GM19467 (cell line): Measurements from ENCODE around the gene CREBBP.
A peak's percentile ranks its signal among the peaks of the same experiment; 100 is the strongest.
"Not testable (repeated sequence)": the region's sequence is repeated elsewhere in the genome, so short reads cannot be mapped to it uniquely, and the experiment has no call there.

ENCODE experiments used
- ATAC-seq: cut with Tn5 transposase; IDR thresholded peaks from one replicate; pipeline ENCODE4 v1.9.1; 2021; ENCODE audit warnings: mild to moderate bottlenecking, moderate library complexity; ENCODE audit not compliant: unreplicated experiment

CREBBP gene

DNA sequence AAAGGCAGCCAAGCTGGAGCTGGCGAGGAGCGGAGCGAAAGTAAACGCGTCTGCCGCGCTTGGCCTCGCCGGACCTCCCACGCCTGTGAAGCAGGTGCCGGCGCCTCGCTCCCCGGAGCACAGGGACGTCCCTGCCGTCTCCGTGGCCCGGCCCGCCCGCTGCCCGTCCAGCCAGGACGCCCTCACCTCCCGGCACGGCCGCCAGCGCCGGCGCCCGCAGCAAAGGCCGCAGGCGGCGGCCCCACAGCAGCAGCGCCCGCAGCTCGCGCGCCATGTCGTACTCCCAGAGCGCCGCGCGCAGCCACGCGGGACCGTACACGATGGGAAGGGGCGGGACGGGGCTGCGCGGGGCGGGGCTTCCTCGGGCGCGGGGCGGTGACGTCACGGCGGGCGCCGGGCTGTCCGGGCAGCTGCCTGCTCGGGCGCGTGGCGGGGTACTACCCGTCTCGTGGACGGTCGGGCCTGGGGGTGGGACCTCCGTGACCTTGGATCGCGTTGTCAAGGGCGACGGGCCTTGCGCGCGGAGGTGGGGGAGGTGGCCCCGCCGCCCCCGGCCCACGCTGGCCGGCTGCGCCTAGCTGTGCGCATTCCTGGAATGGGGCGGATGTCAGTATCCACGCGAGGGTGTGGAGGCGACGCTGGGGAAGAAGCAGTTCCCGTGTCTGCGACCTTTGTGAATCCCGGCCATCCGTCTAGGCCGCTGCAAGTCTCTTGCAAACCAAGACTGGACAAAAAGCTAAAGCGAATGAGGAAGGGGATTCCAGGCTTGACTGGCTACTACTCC is 163.1 kb downstream of the CREBBP start, which contains the start of gene TRAP1:
TRAP1 (minus strand) TSS at position 290 of the 784 bp plus-strand sequence; CDS start at position 274, 16 bp downstream.
- peak; percentile 84 for ATAC-seq

GRCh38 chr16:3716831-3717234 is 163.7 kb downstream of the CREBBP start:
- ATAC-seq: no peak

DNA sequence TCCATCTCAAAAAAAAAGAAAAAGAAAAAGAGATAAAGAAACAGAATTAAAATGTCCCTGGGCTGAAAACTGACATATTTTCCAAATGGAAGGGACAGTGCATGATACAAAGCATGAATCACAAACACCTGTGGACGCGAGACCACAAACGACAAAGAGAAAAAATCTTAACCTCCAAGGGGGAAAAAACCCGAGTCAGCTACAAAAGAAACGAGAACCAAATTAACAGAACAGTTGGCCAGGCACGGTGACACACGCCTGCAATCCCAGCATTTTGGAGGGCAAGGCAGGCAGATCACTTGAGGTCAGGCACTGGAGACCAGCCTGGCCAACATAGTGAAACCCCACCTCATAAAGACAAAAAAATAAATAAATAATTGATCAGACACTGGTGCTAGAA is 165.1 kb downstream of the CREBBP start:
- no peak for ATAC-seq

DNA sequence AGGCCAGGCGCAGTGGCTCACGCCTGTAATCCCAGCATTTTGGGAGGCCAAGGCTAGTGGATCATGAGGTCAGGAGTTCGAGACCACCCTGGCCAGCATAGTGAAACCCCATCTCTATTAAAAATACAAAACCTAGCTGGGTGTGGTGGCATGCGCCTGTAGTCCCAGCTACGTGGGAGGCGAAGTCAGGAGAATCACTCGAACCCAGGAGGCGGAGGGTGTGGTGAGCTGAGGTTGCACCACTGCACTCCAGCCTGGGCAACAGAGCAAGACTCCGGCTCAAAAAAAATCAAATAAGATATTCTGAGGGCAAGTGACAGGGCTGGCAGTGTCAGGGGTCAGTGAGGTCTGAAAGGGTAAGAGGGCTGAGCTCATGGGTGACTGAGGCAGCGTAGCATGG is 166.1 kb downstream of the CREBBP start:
- ATAC-seq: not testable (repeated sequence)

GRCh38 chr16:3713587-3714242 is 166.8 kb downstream of the CREBBP start:
- ATAC-seq: no peak

DNA sequence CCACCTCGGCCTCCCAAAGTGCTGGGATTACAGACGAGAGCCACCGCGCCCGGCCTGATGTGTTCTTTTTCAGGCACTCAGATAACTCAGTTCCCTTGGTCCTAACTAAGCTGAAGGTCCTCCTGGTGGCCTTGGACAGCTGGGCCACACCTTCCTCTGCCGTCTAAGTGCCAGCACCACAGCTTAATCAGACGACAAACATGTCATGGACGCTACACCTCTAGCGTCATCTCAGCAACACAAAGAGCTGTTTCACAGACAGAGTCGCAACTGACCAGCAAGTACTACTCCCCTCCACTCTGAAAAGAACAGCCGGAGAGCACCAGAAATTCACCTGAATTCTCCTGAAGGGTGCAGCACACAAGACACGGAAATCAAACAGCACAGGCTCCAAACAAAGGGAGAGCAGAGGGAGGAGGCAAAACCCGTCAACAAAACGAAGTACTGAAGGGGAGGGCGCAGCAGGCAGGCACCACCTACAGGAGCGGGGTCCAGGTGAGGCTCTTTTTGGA is 167.6 kb downstream of the CREBBP start:
- no peak for ATAC-seq

- ATAC-seq: no peak
Observed at GRCh38 chr16:3706253-3707012, 174.1 kb downstream of the CREBBP start.

DNA sequence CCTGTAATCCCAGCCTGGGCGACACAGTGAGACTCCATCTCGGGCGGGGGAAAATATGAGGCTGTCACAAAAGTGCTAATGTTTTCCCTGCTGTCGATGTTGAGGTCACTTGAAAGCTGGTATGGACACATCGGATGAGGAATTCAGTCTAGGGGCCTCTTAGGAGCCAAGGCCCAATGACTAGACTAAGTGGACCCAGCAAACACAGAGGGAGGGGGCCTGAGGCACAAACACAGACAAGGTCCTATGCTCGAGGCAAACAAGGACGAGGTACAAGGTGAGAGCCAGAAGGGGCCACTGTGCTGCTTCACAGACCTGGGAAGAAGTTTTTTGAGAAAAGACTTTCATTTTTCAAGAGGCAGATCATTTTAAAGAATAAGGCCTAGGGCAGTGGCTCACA is 178.4 kb downstream of the CREBBP start:
- no peak for ATAC-seq

GRCh38 chr16:3701531-3701930 is 179.0 kb downstream of the CREBBP start:
- ATAC-seq: no peak

DNA sequence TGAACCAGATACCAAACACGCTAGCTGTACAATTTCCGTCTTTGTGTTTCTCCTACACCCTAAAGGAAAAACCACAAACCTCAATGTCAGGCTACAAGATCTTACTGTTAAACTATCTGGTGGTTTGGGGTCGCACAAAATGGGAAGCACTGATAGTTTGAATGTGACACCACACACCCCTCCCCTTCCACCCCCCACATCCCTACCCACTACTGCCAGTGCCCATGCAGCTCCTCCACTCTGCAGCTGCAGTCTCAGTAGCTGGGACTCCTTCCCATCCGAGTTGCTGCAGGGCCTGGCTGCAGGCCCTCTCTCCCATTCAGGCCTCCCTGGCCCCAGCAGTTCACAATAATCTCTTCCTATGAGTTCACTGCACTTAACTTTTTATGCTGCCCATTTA is 181.6 kb downstream of the CREBBP start:
- ATAC-seq: no peak

GRCh38 chr16:3696425-3697218 is 183.9 kb downstream of the CREBBP start:
- no peak for ATAC-seq

GRCh38 chr16:3695610-3696369 is 184.7 kb downstream of the CREBBP start:
- ATAC-seq: no peak

DNA sequence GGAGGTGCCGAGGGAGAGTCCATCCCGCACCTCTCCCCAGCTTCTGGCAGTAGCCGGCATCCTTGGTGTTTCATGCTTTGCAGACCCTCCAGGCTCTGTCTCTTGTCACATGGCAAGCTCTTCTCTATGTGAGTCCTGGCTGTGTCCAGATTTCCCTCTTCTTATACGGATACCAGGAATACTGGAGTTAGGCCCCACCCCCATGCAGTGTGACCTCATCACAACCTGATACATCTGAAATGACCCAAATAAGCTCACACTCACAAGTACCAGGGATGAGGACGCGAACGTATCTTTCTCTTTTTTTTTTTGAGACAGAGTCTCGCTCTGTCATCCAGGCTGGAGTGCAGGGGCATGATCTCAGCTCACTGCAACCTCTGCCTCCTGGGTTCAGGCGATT is 186.5 kb downstream of the CREBBP start:
- no peak for ATAC-seq

- ATAC-seq: no peak
Observed at GRCh38 chr16:3691761-3692160, 188.8 kb downstream of the CREBBP start.

- ATAC-seq: no peak
Observed at GRCh38 chr16:3690980-3691720, 189.4 kb downstream of the CREBBP start.

DNA sequence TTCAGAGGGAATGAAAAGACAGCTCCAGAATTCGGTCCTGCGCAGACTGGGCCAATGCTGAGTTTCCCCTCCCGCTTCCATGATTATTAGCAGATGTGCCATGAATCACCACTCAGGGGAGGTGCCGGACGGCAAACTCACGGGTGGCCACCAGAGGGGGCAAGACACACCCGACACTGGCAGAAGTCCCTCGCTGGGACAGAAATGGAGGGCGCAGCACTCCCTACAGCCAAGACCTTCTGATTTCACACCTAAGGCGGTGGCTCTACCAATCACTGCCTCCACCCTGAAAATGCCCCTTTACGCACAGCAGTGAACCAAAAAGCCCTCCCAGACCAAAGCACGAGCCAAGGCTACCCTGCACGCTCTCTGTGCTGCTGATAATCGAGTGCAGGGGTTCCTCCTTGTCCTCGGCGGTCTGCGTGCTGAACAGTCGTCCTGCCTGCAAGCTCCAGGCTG is 190.0 kb downstream of the CREBBP start:
- peak; percentile 90 for ATAC-seq

GRCh38 chr16:3689731-3690130 is 190.8 kb downstream of the CREBBP start:
- no peak for ATAC-seq

- ATAC-seq: no peak
Observed at GRCh38 chr16:3687792-3688191, 192.7 kb downstream of the CREBBP start.

DNA sequence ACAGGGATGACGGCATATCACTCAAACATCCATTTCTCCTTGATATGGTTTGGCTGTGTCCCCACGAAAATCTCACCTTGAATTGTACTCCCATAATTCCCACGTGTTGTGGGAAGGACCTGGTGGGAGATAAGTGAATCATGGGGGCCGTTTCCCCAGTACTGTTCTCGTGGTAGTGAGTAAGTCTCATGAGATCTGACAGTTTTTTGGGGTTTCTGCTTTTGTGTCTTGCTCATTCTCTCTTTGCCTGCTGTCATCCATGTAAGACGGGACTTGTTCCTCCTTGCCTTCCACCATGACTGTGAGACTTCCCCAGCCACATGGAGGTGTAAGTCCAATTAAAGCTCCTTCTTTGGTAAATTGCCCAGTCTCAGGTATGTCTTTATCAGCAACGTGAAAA is 193.5 kb downstream of the CREBBP start:
- ATAC-seq: no peak
